Activated CD8-positive, alpha-beta memory T cell treated with anti-CD3 and anti-CD28 coated beads for 48 hours (primary cell): Measurements from ENCODE around the gene SLC24A1.

ENCODE experiments used
- DNase-seq, 3 experiments: peaks; one replicate each; pipeline ENCODE4 v3.0.0-alpha.2; 2020; ENCODE audit warnings: low read depth in 2 of 3, low spot score in 2 of 3

SLC24A1 gene

GRCh38 chr15:65618560-65619109, 3.1 kb upstream of the SLC24A1 start:
- DNase-seq = no peak

DNA sequence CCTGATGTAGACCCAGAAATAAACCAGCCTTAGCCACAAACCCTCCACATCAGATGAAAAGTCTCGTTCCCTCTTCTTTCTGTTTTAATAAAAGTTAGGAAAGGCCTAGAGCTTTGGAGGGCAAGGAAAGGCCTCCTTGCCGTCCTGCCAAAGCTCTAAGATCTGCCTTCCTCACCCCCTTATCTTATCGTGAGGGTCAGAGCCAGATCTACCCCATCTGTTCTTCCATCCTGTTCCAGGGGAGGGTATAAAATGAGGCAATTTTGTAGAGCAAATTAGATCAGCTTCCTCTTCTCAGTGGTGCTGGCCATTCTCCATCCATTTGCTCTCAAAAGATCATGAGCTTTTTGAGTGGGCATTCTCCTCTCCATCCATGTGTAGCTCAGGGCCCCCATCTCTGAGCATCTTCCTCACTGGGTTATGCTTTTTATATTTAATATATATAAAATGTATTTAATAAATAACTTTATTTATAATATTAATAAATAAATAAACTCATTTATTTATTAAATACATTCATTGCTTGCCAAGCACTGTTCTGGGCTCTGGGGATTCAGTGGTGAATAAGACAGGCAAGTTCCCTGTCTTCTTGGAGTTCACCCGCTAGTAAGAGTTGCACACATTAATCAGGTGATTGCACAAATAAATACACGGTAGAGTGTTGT, 2.0 kb upstream of the SLC24A1 start:
- no peak for DNase-seq

GRCh38 chr15:65620833-65621232, 905 bp upstream of the SLC24A1 start:
- DNase-seq = no peak

DNA sequence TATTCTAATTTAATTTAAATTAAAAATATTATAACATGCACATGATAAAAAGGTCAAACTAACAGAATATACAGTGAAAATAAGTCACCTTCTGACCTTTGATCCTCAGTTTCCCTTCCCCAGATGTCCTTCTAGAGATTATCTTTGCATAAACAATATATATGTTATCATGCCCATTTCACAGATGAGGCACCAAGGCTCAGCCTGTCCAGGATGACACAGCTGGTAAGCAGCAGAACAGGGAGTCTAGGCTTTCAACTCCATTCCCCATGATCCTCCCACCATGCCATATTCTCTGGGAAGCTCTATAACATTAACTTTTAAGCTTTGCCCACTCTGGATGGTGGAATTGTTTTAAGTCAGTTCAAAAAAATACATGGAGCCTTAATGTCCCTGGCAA, 1.4 kb downstream of the SLC24A1 start:
- no peak for DNase-seq

DNA sequence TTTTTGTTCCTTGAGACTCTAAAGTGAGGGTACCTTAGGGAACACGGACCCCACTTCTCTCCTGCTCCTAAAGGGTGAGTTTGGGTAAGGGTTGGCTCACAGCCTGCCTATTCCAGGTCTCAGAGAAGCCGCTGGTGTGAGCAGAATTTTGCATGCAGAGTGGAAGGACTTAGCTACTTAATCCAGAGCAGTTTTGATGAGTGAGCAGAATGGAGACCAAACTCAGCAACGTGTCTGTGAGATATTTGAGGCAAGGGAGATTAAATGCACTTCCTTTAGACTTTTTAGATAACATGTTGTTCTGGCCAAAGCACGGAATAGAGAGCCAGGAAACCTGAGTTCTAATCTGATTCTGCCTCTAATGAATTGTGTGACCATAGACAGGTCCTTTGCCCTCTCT, 5.1 kb downstream of the SLC24A1 start:
- DNase-seq = no peak

GRCh38 chr15:65629548-65629947, 7.8 kb downstream of the SLC24A1 start:
- no peak for DNase-seq

- no peak for DNase-seq
Observed at GRCh38 chr15:65630760-65631159, 9.0 kb downstream of the SLC24A1 start.

- DNase-seq = no peak
Observed at GRCh38 chr15:65631503-65631902, 9.8 kb downstream of the SLC24A1 start.

GRCh38 chr15:65632780-65633375, 11.1 kb downstream of the SLC24A1 start:
- DNase-seq = no peak

- no peak for DNase-seq
Observed at GRCh38 chr15:65633752-65634151, 12.0 kb downstream of the SLC24A1 start.

DNA sequence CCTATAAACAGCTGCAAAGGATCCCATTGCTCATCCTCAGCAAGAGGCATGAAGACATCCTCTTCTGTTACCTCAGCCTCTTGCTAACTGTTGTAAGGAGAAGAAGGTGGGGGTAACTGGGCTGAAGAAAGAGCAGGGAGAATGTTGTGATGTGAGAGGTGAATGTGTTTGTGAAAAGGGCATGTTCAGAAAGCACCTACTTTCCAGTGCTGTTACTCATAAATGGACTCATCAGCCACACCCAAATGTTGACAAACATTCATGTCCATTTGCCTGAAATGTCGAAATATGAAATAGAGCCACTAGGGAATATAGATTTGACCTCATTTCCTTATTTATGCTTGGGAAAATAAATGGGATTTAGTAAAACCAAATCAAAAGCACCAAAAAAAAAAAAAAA, 12.6 kb downstream of the SLC24A1 start:
- no peak for DNase-seq

DNA sequence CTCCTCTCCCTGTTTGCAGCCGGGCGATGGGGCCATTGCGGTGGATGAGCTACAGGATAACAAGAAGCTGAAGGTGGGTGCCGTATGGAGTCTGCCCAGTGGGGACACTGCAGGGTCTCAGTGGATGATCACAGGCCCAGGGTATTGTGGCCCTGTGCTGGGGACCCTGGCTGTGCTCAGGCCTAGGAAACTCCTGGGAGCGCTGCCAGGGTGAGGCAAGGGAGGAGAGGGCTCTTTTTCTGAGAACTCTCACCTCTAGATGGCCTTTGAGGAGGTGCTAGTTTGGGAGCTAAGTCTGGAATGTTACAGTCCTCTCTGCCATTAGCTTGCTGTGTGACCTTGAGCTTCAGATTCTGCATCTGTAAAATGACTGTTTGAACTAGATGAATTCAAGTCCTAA, 16.4 kb downstream of the SLC24A1 start:
- DNase-seq = no peak

- DNase-seq = no peak
Observed at GRCh38 chr15:65638681-65639089, 16.9 kb downstream of the SLC24A1 start.

GRCh38 chr15:65639509-65639908, 17.8 kb downstream of the SLC24A1 start:
- DNase-seq = no peak

GRCh38 chr15:65641768-65642475, 20.2 kb downstream of the SLC24A1 start:
- DNase-seq = no peak

- no peak for DNase-seq
Observed at GRCh38 chr15:65642594-65642993, 20.9 kb downstream of the SLC24A1 start.

DNA sequence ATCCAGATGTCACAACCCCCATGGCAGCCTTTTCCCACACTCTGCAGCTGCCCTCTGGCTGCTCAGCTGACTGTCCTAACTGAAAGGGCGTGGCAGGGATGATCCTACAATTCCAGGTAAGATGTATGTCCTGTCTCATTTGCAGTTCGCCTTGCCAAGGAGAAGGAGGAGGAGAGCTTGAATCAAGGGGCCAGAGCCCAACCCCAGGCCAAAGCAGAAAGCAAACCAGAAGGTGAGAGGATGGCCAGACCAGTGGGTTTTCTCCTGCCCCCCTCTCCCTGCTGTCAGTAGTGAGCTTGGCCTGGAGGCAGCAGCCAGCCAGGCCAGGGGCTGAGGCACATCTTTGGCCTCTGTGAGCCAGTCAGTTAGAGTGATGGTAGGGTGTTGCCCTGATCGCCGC, 22.5 kb downstream of the SLC24A1 start:
- DNase-seq = no peak

DNA sequence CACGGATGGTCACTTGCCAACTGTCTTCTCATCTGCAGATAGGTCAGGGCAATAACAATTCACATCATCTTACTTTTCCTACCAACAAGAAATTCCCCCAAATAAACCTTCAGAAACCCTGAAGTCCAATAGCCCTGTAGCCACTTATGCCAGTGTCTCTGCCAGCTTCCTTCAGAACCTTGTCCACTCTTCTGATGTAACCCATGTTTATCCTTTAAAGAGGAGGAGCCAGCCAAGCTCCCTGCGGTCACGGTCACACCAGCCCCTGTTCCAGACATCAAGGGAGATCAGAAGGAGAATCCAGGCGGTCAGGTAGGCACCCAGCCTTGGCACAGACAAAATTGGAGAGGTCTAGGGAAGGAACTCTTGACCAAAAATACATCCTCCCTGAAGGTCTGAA, 23.7 kb downstream of the SLC24A1 start:
- DNase-seq = no peak

DNA sequence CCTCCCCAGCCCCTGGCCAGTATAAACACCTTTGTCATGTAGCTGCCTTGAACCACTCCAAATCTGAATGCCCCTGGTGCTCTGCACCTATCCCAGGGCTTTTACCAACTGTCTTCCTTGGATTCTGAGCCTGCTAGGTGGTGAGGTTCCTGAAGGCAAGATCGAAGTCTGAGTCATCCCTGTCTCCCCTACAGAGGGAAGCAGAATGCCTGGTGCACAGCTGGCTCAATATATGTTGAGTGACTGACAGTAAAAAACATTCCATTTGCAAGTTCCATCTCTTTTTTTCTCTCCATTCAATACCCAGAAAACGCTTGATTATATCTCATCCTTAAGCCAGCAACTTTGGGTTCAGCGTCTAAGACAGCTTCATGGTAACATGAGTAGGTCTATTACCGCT, 24.7 kb downstream of the SLC24A1 start:
- DNase-seq = no peak

GRCh38 chr15:65650312-65651041, 28.7 kb downstream of the SLC24A1 start:
- DNase-seq = no peak

DNA sequence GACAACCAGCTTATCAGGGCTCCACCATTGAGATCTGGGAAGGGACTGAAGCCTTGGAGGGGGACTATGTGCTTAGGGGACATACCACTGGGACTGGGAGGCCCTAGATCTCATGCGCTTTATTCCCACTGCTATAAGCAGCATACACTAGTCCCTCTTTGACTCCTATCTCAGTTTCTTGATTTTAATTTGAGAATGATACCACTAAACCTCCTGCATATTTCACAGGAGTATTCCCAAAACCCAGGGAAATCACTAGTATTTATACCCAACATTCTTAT, 29.2 kb downstream of the SLC24A1 start:
- DNase-seq = no peak
